Kidney capillary endothelial cell (primary cell): ENCODE data around the gene DENND2C.

Experiments
- DNase-seq: peaks from one replicate; pipeline ENCODE4 v3.0.0-alpha.2; 2018; ENCODE audit warnings: low spot score

Gene DENND2C, protein sequence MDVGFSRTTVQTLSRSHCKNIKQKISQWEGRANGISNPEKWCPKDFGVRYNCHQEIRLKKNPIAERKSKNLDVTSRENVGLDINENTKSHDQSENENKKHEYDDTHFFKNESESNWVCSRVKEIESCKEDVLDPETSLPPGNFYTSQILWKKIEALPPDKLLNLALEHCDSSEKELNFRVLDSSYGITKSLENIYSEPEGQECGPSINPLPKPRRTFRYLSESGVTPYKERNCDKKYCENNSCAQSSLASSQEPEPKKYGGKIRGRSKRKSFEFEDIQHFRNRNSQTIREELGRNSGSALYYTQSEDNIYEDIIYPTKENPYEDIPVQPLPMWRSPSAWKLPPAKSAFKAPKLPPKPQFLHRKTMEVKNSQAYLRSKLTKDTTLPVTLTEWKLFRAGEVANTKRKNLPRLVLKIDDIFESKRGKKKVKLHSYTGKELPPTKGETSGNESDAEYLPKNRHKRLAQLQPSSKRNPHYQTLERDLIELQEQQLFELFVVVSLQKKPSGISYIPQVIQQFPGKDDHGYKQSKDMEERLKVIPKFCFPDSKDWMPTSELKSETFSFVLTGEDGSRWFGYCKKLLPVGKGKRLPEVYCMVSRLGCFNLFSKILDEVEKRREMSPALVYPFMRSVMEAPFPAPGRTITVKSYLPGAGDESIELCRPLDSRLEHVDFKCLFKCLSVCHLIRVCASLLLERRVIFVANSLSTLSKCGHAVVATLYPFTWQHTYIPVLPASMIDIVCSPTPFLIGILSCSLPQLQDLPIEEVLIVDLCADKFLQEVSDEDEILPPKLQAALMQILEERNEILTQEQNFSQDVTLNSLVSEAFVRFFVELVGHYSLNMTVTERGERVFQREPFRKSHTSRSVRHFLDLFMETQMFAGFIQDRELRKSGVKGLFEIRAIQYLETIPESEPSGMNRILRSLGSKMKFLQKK

DNA sequence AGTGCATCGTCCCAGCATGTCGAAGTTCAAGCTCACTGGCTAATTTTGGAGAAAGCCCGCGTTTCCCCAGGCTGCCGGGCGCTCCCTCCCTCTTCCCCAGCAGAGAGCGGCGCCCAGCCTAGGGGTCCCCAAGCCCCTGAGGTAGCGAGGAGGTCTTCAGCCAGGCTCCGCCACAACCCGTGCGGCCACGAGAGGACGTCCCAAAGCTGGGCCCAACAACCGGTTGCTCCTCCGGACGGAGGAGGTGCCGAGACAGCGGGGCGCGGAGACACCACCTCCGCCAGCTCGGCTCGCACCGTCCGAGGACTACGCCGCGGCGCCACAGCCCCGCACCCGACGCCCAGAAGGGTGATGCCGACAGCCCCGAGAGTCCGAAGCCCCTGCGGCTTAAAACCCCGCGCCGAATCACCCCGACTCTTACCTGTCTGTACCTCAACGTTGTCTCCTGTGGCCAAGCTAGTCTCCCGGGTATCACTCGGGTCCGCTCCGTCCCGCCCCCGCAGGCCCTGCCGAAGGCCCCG, at the start of gene DENND2C:
TSS of gene DENND2C (minus strand) at position 488 of the 521 bp plus-strand sequence. CDS start 44,065 bp downstream, outside the sequence.
- DNase-seq: peak; percentile 38

GRCh38 chr1:114719424-114719787, 49.6 kb upstream of the DENND2C start:
- no peak for DNase-seq

DNA sequence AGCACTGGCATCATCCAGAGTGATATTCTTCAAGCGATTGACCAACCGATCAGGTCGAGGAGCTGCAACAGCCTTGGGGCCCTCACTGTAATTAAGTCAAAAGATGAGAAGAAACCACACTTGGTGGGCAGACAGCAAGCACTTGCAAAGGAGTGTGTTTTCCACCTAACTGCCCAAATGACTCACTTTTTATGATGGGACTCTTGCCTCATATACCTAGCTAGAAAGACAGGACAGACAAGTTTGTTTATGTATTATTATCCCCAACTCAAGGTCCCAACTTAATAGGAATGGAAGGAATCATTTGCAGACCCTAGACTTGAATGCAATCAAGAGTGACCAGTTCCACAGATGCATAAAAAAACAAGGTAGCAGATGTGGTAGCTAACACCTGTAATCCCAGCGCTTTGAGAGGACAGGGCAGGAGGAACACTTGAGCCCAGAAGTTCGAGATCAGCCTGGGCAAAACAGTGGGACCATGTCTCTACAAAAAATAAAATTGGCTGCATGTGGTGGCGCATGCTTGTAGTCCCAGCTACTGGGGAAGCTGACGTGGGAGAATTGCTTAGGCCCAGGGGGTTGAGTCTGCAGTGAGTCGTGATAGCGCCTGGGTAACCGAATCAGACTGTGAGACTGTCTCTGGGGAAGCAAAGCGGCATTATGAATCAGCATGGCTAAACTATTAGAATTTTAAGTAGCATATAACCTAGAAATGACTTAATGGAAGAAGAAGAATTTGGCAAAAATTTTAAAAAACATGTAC, 49.0 kb upstream of the DENND2C start:
- no peak for DNase-seq

GRCh38 chr1:114716304-114717170, 46.7 kb upstream of the DENND2C start, which contains the start of gene NRAS:
NRAS (minus strand) TSS chr1:114716771; CDS start chr1:114716160, 611 bp downstream.
- DNase-seq: peak; percentile 82

- DNase-seq: peak; percentile 17
Measured at GRCh38 chr1:114715952-114716303, 46.1 kb upstream of the DENND2C start.

- no peak for DNase-seq
Measured at GRCh38 chr1:114712977-114713376, 43.1 kb upstream of the DENND2C start.

- DNase-seq: no peak
Measured at GRCh38 chr1:114710360-114710759, 40.5 kb upstream of the DENND2C start.

DNA sequence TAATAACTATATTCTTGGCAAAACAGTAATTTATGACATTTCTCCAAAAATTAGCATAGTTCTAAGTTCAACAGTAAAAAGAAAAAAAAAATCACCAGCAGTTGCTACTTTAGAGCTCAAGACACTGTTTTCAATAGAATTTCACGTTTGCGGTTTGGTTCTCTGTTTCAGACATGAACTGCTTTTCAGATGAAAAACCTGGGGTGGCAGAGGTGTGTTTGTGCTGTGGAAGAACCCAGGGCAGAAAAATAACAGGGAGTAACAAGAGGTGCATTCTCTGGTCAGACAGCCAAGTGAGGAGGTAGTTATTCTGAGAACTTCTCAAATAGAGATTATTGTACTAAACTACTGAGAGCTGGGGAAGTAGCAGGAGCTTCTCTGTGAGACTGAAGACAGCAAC, 37.8 kb upstream of the DENND2C start:
- DNase-seq: no peak

GRCh38 chr1:114703242-114703641, 33.4 kb upstream of the DENND2C start:
- no peak for DNase-seq

DNA sequence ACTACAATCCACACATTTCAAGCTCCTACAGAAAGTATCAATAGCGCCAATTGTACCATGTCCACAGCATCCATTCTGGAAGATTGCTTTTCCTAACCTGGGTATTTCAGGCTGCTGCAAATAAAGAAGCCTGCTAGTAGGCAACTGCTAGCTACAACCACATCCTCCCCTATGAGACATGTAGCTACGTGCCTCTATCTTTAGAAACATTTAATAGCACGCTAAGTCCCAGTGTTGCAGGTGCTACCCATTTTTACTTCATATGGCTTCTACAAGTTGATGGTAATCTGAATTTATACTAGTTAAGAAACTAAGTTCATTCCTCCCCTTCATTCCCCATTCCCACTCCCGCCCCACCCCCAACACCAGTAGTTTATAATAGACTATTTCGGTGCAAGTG, 32.9 kb upstream of the DENND2C start:
- no peak for DNase-seq

- DNase-seq: no peak
Measured at GRCh38 chr1:114701931-114702330, 32.1 kb upstream of the DENND2C start.

DNA sequence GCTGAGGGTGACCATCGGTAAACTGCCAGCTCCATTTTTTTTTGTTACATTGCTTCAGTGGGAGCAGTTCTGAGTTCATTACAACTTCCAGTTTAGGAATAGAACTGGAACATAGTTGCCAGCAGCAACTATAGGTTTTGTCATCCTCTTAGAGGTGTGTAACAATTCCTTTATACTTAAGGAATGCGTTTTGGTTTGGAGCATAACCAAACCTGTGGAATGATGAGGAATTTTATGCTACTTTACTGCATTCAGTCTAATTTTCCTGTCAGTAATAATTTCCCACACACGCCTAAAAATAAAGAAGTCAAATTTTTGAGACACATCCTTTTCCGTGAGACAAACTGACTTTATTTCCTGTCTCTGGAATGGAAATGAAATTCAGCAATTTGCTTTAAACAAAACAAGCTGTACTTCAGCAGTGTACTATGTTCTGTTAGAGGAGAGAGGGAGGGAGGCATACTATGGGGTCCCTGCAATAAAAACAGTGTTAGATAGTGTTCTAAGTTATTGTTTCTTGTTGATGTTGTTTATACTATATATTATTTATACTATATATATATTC, 30.3 kb upstream of the DENND2C start:
- peak; percentile 27 for DNase-seq

DNA sequence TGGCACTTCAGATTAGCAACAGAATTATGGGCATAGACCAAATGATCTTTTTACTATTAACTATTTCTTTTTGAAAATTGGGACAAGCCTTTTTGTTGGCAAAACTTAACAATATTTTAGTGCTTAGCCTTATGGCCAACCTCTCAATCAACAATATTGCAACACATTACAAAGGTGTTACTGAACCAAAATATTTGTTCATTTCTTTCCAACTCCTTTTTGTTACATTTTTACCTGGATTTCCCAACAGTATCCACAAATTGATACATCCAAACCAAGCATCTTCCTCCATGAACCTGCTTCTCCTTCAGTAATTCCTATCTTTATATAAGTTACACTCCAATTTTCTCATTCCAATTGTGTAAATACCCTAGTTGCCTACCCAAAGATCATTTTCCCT, 27.0 kb upstream of the DENND2C start:
- no peak for DNase-seq

DNA sequence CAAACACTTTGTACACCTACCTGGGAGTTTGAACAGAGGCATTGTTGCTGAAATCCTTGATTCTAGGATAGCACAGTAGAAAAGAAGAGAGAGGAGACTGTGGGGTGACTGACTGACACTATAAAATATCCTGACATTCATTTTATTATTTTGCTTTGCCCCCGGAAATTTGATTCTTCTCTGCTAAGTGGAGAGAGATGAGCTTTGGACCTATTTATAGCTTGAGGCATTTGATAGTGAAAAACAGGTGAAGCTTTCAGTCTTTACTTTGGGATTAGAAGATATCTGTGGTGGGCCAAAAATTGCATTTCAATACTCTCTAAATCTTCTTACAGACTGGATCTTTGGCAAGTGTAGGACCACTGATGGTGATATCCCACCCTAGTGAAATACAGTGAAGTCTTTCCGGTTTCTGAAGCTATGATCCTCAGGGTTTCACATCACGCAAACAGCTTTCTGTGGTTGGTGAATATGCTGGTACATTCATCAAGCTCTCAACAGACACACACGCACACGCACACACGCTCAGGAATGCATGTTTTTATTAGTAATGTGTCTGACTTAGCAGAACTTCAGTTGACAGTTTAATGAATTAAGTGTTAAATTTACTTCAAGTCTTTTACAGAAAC, 25.7 kb upstream of the DENND2C start, which contains the start of gene AMPD1:
TSS of gene AMPD1 (minus strand) at position 117 of the 629 bp plus-strand sequence. CDS start at position 42, 75 bp downstream.
- no peak for DNase-seq

DNA sequence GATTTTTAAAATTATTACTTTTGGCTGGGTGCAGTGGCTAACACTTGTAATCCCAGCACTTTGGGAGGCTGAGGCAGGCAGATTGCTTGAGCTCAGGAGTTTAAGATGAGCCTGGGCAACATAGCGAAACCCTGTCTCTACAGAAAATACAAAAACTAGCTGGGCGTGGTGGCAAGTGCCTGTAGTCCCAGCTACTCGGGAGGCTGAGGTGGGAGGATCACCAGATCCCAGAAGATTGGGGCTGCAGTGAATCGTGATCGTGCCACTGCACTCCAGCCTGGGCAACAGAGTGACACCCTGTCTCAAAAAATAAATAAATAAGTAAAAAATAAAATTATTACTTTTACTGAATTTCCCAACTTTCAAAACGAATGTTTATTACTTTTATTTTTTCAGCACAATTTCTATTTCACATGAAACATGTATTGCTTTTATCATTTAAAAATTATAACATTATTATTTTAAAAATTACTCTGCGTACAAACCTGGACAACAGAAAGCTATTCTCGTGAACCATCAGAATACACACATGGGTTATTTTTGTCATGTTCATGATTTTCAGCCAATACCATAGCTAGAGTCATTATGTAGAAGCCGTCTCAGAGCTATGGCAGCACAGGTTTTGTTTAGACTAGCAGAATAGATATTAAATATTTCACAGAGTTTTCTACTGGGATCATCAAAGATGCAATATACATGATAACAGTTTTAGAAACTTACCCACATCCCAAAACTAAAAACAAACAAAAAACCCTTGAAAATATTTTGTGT, 24.9 kb upstream of the DENND2C start:
- no peak for DNase-seq

DNA sequence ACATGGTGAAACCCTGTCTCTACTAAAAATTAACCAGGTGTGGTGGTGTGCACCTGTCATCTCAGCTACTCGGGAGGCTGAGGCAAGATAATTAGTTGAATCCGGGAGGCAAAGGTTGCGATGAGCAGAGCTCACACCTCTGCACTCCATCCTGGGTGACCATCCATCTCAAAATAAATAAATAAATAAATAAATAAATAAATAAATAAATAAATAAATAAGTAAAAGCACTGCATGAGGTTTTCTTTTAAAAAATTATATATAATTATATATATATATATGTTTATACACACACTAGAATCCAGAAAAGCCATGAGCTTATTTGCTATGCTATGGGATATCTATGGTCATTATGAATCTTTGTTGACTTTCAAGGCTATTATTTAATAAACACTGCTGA, 23.1 kb upstream of the DENND2C start:
- no peak for DNase-seq

DNA sequence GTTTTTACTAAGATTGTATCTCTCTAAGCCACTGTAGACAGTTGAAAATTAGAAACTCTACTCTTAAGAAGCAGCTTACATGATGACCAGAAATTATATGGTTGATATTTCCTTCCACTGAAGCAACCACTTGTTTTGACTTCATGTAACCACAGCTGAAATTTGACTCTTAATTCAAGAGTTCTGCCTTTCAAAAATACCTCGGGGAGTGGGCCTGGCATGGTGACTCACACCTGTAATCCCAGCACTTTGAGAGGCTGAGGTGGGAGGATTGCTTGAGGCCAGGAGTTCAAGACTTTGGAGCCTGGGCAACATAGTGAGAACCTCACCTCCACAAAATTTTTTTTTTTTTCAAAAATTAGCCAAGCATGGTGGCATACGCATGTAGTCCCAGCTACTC, 21.2 kb upstream of the DENND2C start:
- DNase-seq: no peak

GRCh38 chr1:114690148-114690547, 20.3 kb upstream of the DENND2C start:
- DNase-seq: no peak

- DNase-seq: no peak
Measured at GRCh38 chr1:114688526-114688925, 18.7 kb upstream of the DENND2C start.
